ENCODE measurements around the gene TMEM212. TPM values are rescaled to one million over a fixed set of nuclear protein-coding genes. Genes with fewer than 3 reads are reported as not detected.

The TMEM212 gene
- total and polyA plus RNA-seq, 2 of the 13 experiments (the other 11 are each of a cell fraction or from before 2014, with no cell fraction given): not detected

- TF ChIP-seq ZNF362 (CRISPR knock-in tag; IDR thresholded peaks at IDR 0.05; ENCODE audit: borderline replicate concordance): peak; percentile 20; the same call in 1 of the 2 replicates
- peak; percentile 77; the same call in 1 of the 2 replicates for TF ChIP-seq ZBTB7B (CRISPR knock-in tag; IDR thresholded peaks at IDR 0.05)
- 0 out of 2 replicates have a peak, but pooled peaks have one; percentile 25 for TF ChIP-seq MAX (IDR thresholded peaks at IDR 0.05)
- no peak for TF ChIP-seq ATF2 (CRISPR knock-in tag; IDR thresholded peaks at IDR 0.05)
- no peak for TF ChIP-seq ATM (IDR thresholded peaks at IDR 0.05; ENCODE audit: borderline replicate concordance)
- TF ChIP-seq KLF15 (CRISPR knock-in tag; IDR thresholded peaks at IDR 0.05; ENCODE audit: borderline replicate concordance): no peak
- 0 out of 2 replicates have a peak, but pooled peaks have one; percentile 38 for TF ChIP-seq BRD4 (CRISPR knock-in tag; IDR thresholded peaks at IDR 0.05)
- no peak for TF ChIP-seq ZNF816 (CRISPR knock-in tag; IDR thresholded peaks at IDR 0.05; ENCODE audit: borderline replicate concordance)
- TF ChIP-seq NFE2L2 (IDR thresholded peaks at IDR 0.05; ENCODE audit: low read length): no peak
- TF ChIP-seq ZNF761 (CRISPR knock-in tag; conservative IDR thresholded peaks at IDR 0.05): no peak
- no peak for TF ChIP-seq RELA (CRISPR knock-in tag; IDR thresholded peaks at IDR 0.05)
- no peak for TF ChIP-seq FOXO4 (CRISPR knock-in tag; conservative IDR thresholded peaks at IDR 0.05)
- TF ChIP-seq BHLHE40 (IDR thresholded peaks at IDR 0.05; ENCODE audit: low read length): no peak
- TF ChIP-seq PLSCR1 (CRISPR knock-in tag; IDR thresholded peaks at IDR 0.05; ENCODE audit: borderline replicate concordance): no peak
- no peak for TF ChIP-seq ARID4A (CRISPR knock-in tag; IDR thresholded peaks at IDR 0.05; ENCODE audit: borderline replicate concordance)
- peak; percentile 78; the same call in 1 of the 2 replicates for TF ChIP-seq TBX2 (CRISPR knock-in tag; IDR thresholded peaks at IDR 0.05; ENCODE audit: borderline replicate concordance)
- no peak for TF ChIP-seq ZNF3 (CRISPR knock-in tag; IDR thresholded peaks at IDR 0.05)
- TF ChIP-seq ETV6 (CRISPR knock-in tag; conservative IDR thresholded peaks at IDR 0.05): no peak
- no peak for TF ChIP-seq ONECUT2 (CRISPR knock-in tag; IDR thresholded peaks at IDR 0.05)
- TF ChIP-seq ADNP (CRISPR knock-in tag; IDR thresholded peaks at IDR 0.05): no peak
These were observed 2.5 kb downstream of the TMEM212 start (continued) for GRCh38 chr3:171845481-171846284.

All from HepG2 (cell line).